GM11168 (cell line): Measurements from ENCODE around the gene RAB11FIP4.

Experiments used
- in situ Hi-C: fragments of 300-500 bp; cut with MboI; formaldehyde crosslinking; loops from one replicate; pipeline ENCODE4 v1.12.0; 2022; ENCODE audit warnings: low sequenced_read_pairs; ENCODE audit not compliant: unreplicated experiment

Gene RAB11FIP4

DNA sequence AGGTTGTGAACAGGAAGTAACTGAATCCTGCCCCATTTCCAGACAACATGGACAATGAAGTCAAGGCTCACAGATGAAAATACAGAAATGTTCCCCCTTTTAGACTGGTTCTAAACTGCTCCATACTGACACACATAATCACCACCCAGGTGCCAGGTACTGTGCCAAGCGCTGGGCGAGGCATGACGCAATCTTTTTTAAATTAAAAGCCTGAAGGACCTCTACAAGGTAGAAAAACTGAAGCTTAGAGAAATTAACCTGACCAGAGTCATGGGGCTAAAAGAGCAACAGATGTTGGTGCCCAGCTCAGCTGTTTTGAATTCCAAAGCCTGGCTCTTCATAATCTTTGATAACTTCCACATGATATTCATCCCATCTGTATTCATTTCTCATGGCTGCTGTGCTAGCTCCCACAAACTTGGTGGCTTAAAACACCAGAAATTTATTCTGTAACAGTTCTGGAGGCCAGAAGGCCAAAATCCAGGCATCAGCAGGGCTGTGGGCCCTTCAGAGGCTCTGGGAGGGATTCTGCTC is 4.9 kb upstream of the RAB11FIP4 start:
- in situ Hi-C loops = no loop called here

GRCh38 chr17:31387438-31387837 is 4.0 kb upstream of the RAB11FIP4 start:
- in situ Hi-C loops = no loop called here

DNA sequence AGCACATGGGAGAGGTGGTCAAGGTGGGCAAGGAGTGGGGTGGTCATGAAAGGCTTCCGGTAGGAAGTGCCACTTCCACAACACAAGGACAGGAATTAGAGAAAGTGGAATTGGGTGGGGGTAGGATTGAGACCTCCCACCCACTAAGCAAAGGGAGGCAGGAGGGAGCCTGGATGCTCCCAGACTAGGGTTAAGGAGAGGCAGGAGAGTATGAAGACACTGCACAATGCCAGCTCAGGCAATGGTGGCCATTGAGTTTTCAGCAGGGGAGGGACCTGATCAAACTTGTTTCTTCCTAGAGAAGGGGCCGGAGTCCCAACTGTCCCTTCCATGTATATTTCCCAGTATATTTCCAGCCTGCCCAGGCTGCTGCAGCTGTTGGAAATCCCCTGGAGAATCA is 3.1 kb upstream of the RAB11FIP4 start:
- in situ Hi-C loops = no loop called here

GRCh38 chr17:31388770-31389656 is 2.5 kb upstream of the RAB11FIP4 start:
- in situ Hi-C loops = no loop called here

DNA sequence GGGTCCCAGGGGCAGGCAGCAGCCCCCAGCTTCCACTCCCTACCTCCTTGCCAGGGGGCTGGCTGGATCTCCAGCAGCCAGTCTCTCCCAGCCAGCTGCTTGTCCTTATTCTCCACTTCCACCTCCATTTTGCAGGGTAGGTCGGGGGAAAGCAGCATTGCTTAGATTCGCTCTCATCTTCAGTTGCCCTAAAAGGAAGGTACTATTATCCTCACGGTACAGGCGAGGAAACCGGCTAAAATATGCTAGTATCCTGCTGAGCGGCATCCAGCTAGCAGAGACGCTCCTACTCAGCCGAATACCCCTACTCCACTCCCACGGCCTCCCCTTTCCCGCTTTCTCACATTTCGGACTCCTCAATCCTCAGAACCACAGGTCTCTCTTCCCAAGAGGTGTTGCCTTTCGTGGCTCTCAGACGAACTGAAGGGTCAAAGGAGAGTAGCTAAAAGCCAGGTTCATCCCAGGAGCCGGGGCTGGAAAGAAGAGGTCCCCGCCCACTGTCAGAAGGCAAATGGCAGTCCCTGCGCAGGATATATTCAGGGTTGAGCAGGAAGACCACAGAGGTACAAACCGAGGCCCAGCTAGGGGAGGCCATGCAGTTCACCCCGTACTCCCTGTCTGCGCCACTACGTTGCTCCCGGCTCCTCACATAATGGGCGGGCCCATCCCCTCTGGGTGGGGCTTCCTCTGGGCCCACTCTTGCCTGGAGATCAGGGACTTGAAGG is 1.7 kb upstream of the RAB11FIP4 start:
- in situ Hi-C loops = no loop called here

DNA sequence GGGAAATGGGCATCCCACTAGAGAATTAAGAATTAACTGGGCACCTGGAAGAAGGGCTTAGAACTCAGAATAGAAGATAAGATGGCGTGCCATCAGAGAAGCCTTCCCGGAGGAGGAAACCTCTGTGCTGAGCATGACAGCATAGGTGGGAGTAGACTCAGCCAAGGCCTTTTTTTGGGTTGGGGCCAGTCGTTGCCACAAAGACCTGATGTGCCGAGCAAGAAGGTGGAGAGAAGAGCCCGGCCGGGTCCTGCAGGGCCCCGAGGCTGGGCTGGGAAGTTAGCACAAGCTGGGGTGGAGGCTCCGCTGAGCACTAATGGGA is 1.1 kb upstream of the RAB11FIP4 start:
- in situ Hi-C loops = no loop called here

DNA sequence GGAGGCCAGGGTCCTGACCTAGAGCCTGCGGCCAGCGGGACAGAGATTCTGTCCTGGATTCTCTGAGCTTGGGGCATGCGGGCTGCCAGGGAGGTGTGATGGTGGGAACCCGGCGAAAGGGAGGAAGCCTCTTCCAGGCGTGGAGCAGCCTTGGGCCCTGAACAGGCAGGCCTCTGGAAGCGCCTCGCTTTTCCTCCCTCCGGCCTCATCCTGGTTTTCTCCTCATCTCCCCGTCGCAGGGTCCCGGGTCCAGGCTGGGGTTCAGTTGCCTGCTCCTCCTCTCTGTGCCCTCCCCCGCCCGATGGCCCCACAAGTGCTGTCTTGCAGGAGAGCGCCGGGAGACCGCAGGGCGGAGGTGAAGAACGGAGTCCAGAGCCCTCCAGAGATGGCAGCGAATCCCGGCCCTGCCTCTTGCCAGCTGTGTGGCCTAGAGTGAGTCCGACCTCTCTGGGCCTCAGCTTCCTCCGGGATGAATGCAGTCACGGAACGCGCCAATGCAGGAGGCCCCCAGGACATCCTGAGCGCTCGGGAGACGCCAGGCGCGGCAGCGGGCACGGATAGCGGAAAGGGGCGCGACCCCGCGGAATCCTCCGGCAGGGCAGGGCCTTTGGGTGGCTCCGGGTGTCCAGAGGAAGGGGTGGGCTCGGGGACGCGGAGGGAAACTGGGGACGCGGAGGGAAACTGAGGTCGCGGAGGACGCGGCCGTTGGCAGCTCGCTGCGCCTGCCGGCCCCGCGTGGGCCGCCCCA is 553 bp upstream of the RAB11FIP4 start:
- in situ Hi-C loops = no loop called here

GRCh38 chr17:31392002-31392855 is 754 bp downstream of the RAB11FIP4 start:
- in situ Hi-C loops = no loop called here

- in situ Hi-C loops = no loop called here
Measured at GRCh38 chr17:31392856-31393748, 1.6 kb downstream of the RAB11FIP4 start.

DNA sequence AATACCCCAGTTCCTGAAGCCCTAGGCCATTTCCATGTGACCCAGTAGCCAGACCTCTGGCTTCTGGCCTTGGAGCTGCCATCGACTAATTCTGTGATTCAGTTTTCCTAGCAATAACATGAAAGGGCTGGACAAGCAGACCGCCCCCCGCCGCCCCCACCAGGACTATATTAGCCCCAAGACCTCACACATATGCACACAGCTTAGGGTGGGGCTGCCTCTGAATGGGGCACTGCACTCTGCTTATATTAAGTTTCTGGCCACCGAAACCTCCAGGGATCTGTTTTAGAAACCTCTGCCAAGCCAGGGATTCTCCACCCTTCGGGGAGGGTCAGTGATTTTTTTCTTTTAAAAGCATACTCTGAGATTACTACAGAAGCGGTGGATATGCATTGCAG is 2.3 kb downstream of the RAB11FIP4 start:
- in situ Hi-C loops = no loop called here

DNA sequence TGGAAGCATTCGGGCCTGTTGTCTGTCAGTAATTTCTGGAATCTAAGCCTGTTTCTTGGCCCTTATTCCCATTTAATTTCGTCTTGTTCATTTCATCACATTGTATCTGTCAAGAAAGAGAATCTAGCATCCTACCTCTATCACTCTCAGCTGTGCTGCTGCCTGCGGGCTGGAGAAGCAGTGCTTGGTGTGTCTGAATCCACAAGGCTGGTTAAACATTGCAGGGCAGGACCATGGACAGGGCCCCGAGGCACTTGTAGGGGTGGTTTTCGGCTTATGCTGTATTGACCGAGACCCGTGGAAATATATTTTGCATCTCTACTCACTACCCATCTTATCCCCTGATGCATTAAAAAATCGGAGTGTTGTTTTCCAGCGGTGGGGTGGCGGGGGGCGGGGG is 3.1 kb downstream of the RAB11FIP4 start:
- in situ Hi-C loops = no loop called here

DNA sequence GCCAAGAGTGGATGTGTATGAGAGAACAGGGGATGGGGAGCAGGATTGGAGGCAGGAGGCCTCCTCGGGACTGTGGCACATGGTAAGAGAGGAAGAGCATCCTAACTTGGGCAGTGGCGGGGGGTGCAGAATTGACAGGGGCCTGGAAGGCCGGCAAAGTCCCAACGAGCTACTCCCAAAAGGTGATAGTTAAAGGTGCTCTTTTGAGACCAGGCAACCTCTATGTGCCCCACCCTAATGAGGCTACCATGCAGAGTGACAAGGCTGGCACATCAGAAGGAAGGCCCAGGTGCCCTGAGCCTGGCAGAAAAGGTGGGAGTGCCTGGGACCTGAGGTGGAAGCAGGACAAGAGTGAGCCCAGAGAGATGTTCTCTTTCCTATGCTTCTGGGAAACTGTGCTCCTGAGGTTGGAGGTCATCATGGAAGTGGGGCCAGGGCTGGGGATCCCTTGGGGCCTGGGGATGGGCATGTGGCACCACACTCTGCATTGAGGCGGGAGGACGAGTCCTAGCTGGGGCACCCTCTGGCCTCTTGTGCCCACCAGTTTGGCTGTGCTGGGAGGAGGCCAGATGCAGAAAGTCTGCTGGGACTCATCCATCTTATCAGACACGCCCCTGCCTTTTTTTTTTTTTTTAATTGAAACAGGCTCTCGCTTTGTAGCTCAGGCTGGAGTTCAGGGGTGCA is 5.9 kb downstream of the RAB11FIP4 start:
- in situ Hi-C loops = no loop called here

- in situ Hi-C loops = no loop called here
Measured at GRCh38 chr17:31398381-31399311, 7.2 kb downstream of the RAB11FIP4 start.

GRCh38 chr17:31400481-31400950 is 9.0 kb downstream of the RAB11FIP4 start:
- in situ Hi-C loops = no loop called here

DNA sequence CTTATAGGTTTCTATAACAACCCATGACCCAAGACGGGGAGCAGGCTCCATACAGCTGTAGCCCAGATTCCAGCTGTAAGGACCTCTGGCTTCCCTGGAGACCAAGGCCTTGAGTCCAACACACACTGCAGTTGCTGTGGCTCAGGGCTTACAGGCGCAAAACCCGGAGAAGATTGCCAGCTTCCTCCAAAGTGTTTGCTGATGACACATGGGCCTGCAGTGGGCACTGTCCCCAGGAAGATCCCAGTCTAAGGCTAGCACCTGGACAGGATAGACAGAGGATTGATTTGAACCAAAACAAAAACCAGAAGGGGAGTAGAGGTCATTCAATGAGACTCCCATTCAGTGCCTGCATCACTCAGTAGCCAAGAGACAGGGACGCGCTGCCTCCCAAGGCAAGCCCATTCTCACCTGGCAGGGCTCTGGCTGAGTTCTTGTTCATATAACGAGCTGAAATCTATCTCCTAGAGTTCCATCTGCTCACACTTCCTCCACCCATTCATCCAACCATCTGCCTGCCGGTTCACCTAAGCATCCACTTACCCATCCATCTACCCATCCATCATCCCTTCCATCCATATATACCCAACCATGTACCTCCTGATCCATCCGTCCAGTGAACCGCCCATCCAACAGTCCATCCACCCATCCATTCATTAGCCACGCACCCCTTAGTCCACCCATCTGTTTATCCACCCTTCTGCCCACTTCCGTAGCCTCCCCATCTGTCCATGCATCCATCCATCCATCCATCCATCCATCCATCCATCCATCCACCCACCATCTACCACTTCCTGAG is 10.2 kb downstream of the RAB11FIP4 start:
- in situ Hi-C loops = no loop called here
